HG03457 (cell line): Measurements from ENCODE around the gene P2RY11.

ENCODE experiments used
- ATAC-seq: cut with Tn5 transposase; IDR thresholded peaks from one replicate; pipeline ENCODE4 v1.9.1; 2021; ENCODE audit warnings: moderate number of reproducible peaks; ENCODE audit not compliant: unreplicated experiment

P2RY11 gene

GRCh38 chr19:10092648-10093294 lies 18.7 kb upstream of the P2RY11 start:
- no peak for ATAC-seq

GRCh38 chr19:10093295-10094186 lies 18.0 kb upstream of the P2RY11 start:
- no peak for ATAC-seq

DNA sequence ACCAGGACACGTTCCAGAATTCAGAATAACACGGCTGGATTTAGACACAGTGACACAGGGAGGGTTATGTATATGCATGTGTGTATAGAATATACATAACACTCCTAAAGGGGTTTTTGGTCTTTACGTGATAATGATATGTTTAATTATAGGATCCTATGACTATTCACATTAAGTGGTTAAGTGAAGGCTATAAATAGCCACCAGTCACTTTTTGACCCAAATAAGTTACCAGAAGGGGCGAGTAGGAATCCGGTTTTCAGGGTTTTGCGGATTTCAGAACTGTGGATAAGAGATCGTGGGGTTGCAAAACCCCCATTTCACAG lies 15.9 kb upstream of the P2RY11 start:
- ATAC-seq: no peak

DNA sequence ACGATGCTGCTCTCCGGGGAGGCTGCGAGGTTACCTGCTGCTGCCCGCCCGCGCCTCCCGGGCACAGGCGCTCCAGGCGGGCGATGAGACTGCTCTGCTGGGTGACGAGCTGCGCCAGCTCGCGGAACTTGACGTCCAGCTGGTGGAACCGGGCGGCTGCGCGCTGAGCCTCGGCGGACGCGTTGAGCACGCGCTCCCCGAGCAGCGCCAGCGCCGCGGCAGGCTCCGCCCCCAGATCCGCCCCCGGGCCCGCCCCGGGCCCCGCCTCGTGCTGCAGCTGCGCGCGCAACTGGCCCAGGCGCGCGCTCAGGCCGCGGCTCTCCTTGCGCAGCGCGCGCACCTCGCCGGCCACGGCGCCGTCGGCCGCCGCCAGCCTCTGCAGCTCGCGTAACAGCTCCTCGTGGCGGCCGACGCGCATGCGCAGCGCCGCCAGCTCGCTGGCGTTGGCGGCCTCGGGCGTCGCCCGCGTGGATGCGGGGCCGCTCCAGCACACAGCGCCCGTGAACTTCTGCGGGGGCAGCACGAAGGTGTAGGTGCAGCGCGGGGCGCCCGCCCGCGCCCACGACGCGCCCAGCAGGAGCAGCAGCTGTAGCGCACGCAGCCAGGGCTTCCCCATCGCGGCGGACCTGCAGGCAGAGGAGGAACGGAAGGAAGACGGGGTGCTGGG lies 15.4 kb upstream of the P2RY11 start:
- peak; percentile 39 for ATAC-seq

DNA sequence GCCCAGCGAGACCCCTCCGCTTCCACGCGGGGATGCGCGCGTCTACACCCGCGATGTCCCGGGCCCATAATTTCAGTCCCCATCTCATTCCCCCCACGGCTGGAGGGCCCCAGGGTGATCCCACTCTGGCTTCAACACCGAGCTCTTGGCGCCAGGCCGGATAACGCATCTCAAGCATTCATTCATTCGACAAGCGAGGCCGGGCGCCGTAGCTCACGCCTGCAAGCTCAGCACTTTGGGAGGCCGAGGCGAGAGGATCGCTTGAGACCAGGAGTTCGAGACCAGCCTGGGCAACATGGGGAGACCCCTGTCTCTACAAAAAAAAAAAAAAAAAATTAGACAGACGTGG lies 14.9 kb upstream of the P2RY11 start:
- no peak for ATAC-seq

- ATAC-seq: no peak
Measured at GRCh38 chr19:10100163-10100785, 11.2 kb upstream of the P2RY11 start.

DNA sequence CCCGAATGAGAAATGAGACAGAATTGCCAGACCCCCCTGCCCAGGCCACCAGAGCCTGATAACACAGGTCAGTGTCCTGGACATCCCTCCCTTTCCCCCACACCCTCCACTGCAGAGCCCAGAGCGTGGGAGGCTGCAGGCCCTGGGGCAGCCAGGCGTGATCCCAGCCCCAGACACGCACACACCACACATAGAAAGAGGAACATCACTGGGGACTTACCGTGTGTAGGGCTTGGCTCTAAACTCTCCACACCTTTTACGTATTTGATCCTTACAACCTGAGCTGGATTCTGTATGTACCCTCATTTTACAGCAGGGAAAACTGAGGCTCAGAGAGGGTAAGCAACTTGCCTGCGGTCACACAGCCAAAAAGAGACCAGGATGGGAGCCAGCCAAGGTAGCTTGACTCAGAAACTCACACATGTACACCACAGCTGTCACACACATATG lies 8.7 kb upstream of the P2RY11 start:
- ATAC-seq: no peak

GRCh38 chr19:10104130-10104513 lies 7.4 kb upstream of the P2RY11 start:
- no peak for ATAC-seq

DNA sequence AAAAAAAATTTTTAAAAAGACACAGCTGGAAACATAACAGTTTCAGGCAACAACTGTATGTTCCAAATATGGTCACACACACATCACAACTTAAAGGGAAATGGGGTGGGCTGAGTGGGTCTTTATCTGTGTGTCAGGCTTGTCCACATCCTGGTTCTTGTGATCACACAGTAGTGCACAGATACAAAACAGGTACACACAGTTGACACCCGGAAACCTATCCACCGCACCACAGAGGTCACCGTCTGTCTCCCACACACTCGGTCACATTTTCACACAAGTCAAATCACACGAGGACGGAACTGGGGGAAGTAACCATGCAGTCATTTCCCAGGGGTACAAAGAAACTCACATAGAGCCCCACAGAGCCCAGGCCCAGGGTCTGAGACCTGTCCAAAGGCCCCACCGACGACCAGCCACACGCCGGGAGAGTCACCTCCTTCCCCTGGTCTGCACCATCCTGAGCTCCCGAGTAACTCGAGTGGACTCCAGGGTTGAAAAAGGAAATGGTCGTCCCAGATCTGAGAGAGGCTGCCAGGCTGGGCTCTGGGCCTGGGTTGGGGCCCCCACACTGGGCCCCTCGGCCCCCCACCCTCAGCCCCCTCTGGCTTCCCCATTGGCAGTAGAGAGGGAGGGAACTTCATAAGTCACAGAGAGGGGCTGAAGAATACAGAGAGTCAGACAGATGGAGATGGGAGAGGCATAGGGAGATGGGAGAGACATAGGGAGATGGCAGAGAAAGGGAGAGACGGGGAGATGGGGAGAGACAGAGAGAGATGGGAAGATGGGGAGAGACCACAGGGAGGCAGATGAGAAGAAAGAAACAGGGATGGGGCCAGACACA lies 6.6 kb upstream of the P2RY11 start:
- ATAC-seq: peak; percentile 37

DNA sequence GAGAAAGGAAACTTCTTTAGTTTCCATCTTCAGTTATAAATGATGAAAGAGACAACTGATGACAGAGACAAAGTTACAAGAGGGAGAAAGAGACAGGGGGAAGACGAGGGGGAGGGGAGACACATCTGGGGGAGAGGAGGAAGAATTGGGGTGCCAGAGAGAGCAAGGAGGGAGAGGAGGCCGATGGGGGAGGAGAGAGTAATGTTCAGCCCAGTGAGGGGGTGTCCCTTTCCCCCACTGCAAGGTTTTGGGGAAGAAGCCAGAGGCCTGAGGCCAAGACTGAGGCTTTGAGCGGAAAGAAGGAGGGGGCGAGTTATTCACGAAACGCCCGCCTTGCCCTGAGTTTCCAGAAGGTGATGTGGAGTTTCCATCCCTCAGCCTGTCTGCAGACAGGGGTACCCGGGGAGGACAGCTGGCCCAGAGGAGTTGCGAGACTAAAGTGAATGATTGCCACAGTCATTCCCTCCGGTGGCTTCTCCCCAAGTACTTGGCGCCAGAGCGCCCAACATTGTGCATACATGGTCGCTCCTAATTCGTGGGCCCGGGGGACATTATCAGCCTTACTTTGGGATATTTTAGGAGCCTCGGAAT lies 5.9 kb upstream of the P2RY11 start:
- peak; percentile 20 for ATAC-seq

DNA sequence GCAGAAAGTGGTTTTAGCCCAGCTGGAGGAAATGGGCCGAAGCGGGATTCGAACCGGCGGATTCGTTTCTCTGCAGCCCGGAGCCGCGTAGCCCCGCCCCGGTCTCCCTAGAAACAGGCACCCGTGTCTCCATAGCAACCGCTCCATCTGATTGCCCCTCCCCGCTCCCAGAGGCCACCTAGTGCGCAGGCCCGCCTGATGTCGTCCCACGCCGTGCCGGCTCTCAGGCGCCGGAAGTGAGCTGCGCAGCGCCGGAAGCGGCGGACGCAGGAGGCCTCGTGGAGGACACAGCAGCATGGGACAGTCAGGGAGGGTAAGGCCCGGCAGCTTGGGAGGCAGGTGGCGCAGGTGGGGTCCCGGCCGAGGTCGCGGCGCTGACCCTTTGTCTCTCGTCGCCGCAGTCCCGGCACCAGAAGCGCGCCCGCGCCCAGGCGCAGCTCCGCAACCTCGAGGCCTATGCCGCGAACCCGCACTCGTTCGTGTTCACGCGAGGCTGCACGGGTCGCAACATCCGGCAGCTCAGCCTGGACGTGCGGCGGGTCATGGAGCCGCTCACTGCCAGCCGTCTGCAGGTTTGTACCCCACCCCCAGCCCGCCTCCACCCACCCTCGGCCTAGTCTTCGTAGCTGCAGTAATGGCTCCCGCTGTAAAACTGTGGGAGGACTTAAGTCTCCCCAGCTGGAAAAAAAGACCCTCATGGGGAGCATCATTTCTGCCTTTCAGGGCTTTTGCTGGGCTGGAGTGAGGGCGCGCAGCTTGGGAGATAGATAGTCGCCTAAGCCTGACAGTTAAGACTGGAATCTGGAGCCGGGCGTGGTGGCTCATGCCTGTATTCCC lies 5.2 kb upstream of the P2RY11 start, which contains the start of gene PPAN:
TSS of gene PPAN (plus strand) at position 263 of the 837 bp plus-strand sequence. CDS start at position 296, 33 bp downstream.
- ATAC-seq: peak; percentile 40

DNA sequence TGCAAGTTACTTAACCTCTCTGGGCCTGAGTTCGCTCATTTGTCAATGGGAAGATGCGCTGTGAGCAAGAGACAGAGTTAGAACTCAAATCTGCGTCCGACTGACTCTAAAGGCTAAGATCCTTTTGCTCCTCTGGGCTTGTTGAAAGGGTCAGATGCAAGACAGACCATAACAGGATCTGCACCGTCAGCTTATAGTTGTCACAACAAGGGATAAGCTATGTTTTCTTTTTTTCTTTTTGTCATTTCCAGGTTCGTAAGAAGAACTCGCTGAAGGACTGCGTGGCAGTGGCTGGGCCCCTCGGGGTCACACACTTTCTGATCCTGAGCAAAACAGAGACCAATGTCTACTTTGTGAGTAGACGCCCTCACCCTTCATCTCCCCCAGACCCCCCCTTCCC lies 4.2 kb upstream of the P2RY11 start:
- no peak for ATAC-seq

- no peak for ATAC-seq
Measured at GRCh38 chr19:10107817-10108367, 3.6 kb upstream of the P2RY11 start.

GRCh38 chr19:10109528-10109927 lies 2.0 kb upstream of the P2RY11 start:
- no peak for ATAC-seq

- ATAC-seq: no peak
Measured at GRCh38 chr19:10110076-10110971, 1.2 kb upstream of the P2RY11 start.

- ATAC-seq: no peak
Measured at GRCh38 chr19:10110972-10111317, 548 bp upstream of the P2RY11 start.

DNA sequence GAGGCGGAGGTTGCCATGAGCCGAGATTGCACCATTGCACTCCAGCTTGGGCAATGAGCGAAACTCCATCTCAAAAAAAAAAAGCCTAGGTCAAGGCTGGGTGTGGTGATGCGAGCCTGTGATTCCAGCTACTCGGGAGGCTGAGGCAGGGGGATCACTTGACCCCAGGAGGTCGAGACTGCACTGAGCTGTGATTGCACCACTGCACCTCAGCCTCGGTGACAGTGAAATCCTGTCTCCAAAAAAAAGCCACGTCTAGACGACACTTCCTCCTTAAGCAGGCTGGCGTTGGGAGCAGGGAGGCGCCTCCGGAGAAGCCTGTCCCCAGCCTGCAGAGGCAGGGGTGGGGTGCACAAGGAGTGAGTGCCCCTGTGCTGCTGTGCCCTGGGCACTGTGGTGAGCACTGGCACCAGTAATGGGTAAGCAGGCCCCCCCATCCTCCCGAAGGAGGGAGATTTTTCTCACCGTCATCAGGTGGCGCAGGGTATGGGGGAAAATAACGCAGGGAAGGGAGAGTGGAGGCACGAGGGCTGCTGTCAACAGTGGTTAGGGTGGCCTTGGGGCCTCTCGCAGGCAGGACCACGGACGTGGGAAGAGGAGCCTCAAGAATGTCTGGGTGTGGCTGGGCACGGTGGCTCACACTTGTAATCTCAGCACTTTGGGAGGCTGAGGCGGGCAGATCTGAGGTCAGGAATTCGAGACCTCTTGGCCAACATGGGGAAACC lies 706 bp downstream of the P2RY11 start:
- ATAC-seq: no peak
